HepG2 (cell line): Measurements from ENCODE around the gene HAUS7. TPM values are rescaled to one million over a fixed set of nuclear protein-coding genes. Genes with fewer than 3 reads are reported as not detected.
A peak's percentile ranks its signal among the peaks of the same experiment; 100 is the strongest.

Experiments used
- ATAC-seq: fragments of 200-7000 bp; cut with Tn5 transposase; 3 replicates; pipeline ENCODE4 v1.9.1; 2020; ENCODE audit warnings: mild to moderate bottlenecking, moderate library complexity
- BruUV-seq: library from RNA; stranded (reverse); fragments of 400-500 nt; replicated peaks from 2 replicates; lab custom pipeline; 2021; lab: Mats Ljungman, UMichigan
- CTCF ChIA-PET: fragments of 300-600 bp; formaldehyde crosslinking; extraction: SDS; loops from one replicate; lab custom pipeline; 2021; ENCODE audit warnings: low total read pairs, inconsistent platforms, low intra/inter-chr PET ratio; lab: Yijun Ruan, JAX
- POLR2A ChIA-PET: fragments of 350-600 bp; sonication (Branson Sonifier 250); formaldehyde crosslinking; loops from one replicate; lab custom pipeline; 2020; ENCODE audit warnings: antibody characterized with exemption, inconsistent platforms; lab: Yijun Ruan, JAX
- DNase-seq: peaks from one replicate; pipeline ENCODE4 v3.0.0-alpha.2; 2015; ENCODE audit warnings: low spot score
- FAIRE-seq: peaks from 3 replicates; lab custom pipeline; 2011; peaks lifted over from hg19 to GRCh38; lab: Jason Lieb, UNC
- H2AFZ ChIP-seq: one replicate; pipeline ENCODE4 v1.6.1; 2011; ENCODE audit warnings: low read length, inconsistent platforms
- H3K27ac ChIP-seq: fragments of 300-600 bp; 3 replicates; pipeline ENCODE4 v1.8.0; 2011; ENCODE audit warnings: mixed run types, mild to moderate bottlenecking, mixed read lengths, low read length, inconsistent platforms; ENCODE audit not compliant: insufficient read depth; ENCODE audit errors: extremely low read length
- H3K27me3 ChIP-seq, 2 experiments: fragments of 200-600 bp in 1 of 2; 2 replicates in 1 of 2; 3 replicates in 1 of 2; pipeline versions ENCODE4 v1.6.0 to v1.8.0; 2011; ENCODE audit warnings: low read length in 2 of 2, mild to moderate bottlenecking in 2 of 2, moderate library complexity in 2 of 2, inconsistent platforms in 1 of 2; ENCODE audit not compliant: insufficient read depth in 2 of 2, control insufficient read depth in 1 of 2
- H3K36me3 ChIP-seq, 2 experiments: fragments of 200-600 bp in 1 of 2; replicated peaks in 1 of 2; 2 replicates in 1 of 2; 3 replicates in 1 of 2; pipeline versions ENCODE4 v1.5.1 to v1.8.0; 2011; ENCODE audit warnings: low read length in 2 of 2, inconsistent platforms in 1 of 2; ENCODE audit not compliant: insufficient read depth in 2 of 2, control insufficient read depth in 1 of 2
- H3K4me1 ChIP-seq: 2 replicates; pipeline ENCODE4 v1.5.1; 2012; ENCODE audit warnings: low read length, inconsistent platforms; ENCODE audit not compliant: insufficient read depth
- H3K4me2 ChIP-seq: 2 replicates; pipeline ENCODE4 v1.6.0; 2011; ENCODE audit warnings: low read depth, low read length, inconsistent platforms
- H3K4me3 ChIP-seq, 3 experiments: fragments of 200-600 bp in 1 of 3; sonication (generic), shearing (Covaris generic) in 1 of 3; replicated peaks in 1 of 3; 2 replicates each; pipeline ENCODE4 v1.5.1; 2011 to 2016; ENCODE audit warnings: low read length in 3 of 3, inconsistent platforms in 2 of 3, low read depth in 2 of 3, mild to moderate bottlenecking in 2 of 3, control low read depth in 1 of 3, mixed read lengths in 1 of 3; ENCODE audit not compliant: insufficient read depth in 1 of 3
- H3K79me2 ChIP-seq: one replicate; pipeline ENCODE4 v1.6.1; 2011; ENCODE audit warnings: low read length, inconsistent platforms; ENCODE audit not compliant: insufficient read depth
- H3K9ac ChIP-seq: 2 replicates; pipeline ENCODE4 v1.6.0; 2011; ENCODE audit warnings: mild to moderate bottlenecking, low read depth, low read length, inconsistent platforms; ENCODE audit not compliant: insufficient read depth
- H3K9me3 ChIP-seq: 2 replicates; pipeline ENCODE4 v1.5.1; 2012; ENCODE audit warnings: mild to moderate bottlenecking, low read length
- H4K20me1 ChIP-seq: 2 replicates; pipeline ENCODE4 v1.6.0; 2011; ENCODE audit warnings: inconsistent platforms, mild to moderate bottlenecking, low read length, moderate library complexity; ENCODE audit not compliant: insufficient read depth
- AGO2 ChIP-seq: fragments of 200-400 bp; formaldehyde crosslinking; optimal IDR thresholded peaks from 2 replicates; pipeline ENCODE3; 2017; ENCODE audit warnings: mild to moderate bottlenecking, low read depth, low read length, moderate library complexity
- BCL6 ChIP-seq: IDR thresholded peaks from 2 replicates; pipeline ENCODE4 v1.6.1; 2016; ENCODE audit warnings: missing genetic modification reagents, missing compliant biosample characterization
- BRD4 ChIP-seq: sonication (generic); formaldehyde crosslinking; IDR thresholded peaks from 2 replicates; pipeline ENCODE4 v1.4.0; 2020; ENCODE audit warnings: missing genetic modification reagents
- CENPX ChIP-seq: sonication (generic); formaldehyde crosslinking; IDR thresholded peaks from 2 replicates; pipeline ENCODE4 v1.9.0; 2021; ENCODE audit warnings: mild to moderate bottlenecking, missing genetic modification reagents, moderate library complexity
- FLYWCH1 ChIP-seq: sonication (generic); formaldehyde crosslinking; IDR thresholded peaks from 2 replicates; pipeline ENCODE4 v1.8.1; 2023; ENCODE audit warnings: mild to moderate bottlenecking, missing genetic modification reagents
- HNRNPL ChIP-seq: fragments of 200-400 bp; formaldehyde crosslinking; IDR thresholded peaks from 2 replicates; pipeline ENCODE4 v1.6.1; 2017; ENCODE audit warnings: mild to moderate bottlenecking, low read depth, low read length
- IKZF1 ChIP-seq: fragments of 450-650 bp; IDR thresholded peaks from 2 replicates; pipeline ENCODE4 v1.7.1; 2016
- PHF5A ChIP-seq: IDR thresholded peaks from one replicate; pipeline ENCODE4 v1.6.1; 2018; ENCODE audit warnings: low read depth, missing genetic modification reagents; ENCODE audit not compliant: unreplicated experiment
- SNAPC2 ChIP-seq: sonication (generic); formaldehyde crosslinking; IDR thresholded peaks from 2 replicates; pipeline ENCODE4 v1.8.1; 2022; ENCODE audit warnings: mild to moderate bottlenecking, missing genetic modification reagents
- TAF1 ChIP-seq: sonication (generic); formaldehyde crosslinking; IDR thresholded peaks from 2 replicates; pipeline ENCODE4 v1.4.0; 2020; ENCODE audit warnings: missing genetic modification reagents
- TP53 ChIP-seq: sonication (generic); formaldehyde crosslinking; conservative IDR thresholded peaks from 2 replicates; pipeline ENCODE4 v1.4.0; 2020; ENCODE audit warnings: missing genetic modification reagents
- ZFX ChIP-seq: sonication (generic); formaldehyde crosslinking; IDR thresholded peaks from 2 replicates; pipeline ENCODE4 v1.4.0; 2020; ENCODE audit warnings: mild to moderate bottlenecking, low read depth, missing genetic modification reagents, moderate library complexity
- ZNF17 ChIP-seq: sonication (generic); formaldehyde crosslinking; IDR thresholded peaks from 2 replicates; pipeline ENCODE4 v1.5.0; 2020; ENCODE audit warnings: mild to moderate bottlenecking, missing genetic modification reagents
- ZNF225 ChIP-seq: sonication (generic); formaldehyde crosslinking; IDR thresholded peaks from 2 replicates; pipeline ENCODE4 v1.4.0; 2020; ENCODE audit warnings: mild to moderate bottlenecking, missing genetic modification reagents
- ZNF383 ChIP-seq: sonication (generic); formaldehyde crosslinking; IDR thresholded peaks from 2 replicates; pipeline ENCODE4 v1.4.0; 2020; ENCODE audit warnings: missing genetic modification reagents, mild to moderate bottlenecking, borderline replicate concordance
- ZNF543 ChIP-seq: sonication (generic); formaldehyde crosslinking; IDR thresholded peaks from 2 replicates; pipeline ENCODE4 v1.4.0; 2020; ENCODE audit warnings: mild to moderate bottlenecking, missing genetic modification reagents
- ZNF644 ChIP-seq: IDR thresholded peaks from 2 replicates; pipeline ENCODE4 v1.6.1; 2016; ENCODE audit warnings: low read depth
- WGBS: methylation state at CpG from one replicate; pipeline ENCODE4 v1.1.6; 2017; ENCODE audit warnings: low lambda C conversion rate; 5-methylcytosine and 5-hydroxymethylcytosine counted together
- in situ Hi-C: cut with HindIII; loops from 2 replicates; pipeline ENCODE4 v1.10.0; 2017; ENCODE audit warnings: low pct_unique_long_range_greater_than_20kb; ENCODE audit not compliant: extremely low pct_ligation_motif_present
- intact Hi-C: fragments of 100-400 bp; cut with micrococcal nuclease; formaldehyde crosslinking; loops from one replicate; pipeline ENCODE4 v1.10.0; 2022; ENCODE audit not compliant: unreplicated experiment
- polyA plus RNA-seq, 8 experiments: library from polyadenylated mRNA; depleted of rRNA in 3 of 8; stranded (reverse) in 7 of 8; unstranded in 1 of 8; fragments of >200 nt; fragmentation: Illumina TruSeq in 4 of 8; extraction: Trizol in 4 of 8; gene quantifications; 2 replicates each; pipeline versions ENCODE4 v1.2.1 to v1.2.3, GENCODE V29; 2011 to 2016; ENCODE audit warnings: low read depth in 4 of 8, missing spikeins in 1 of 8, mixed read lengths in 1 of 8; ENCODE audit not compliant: insufficient read depth in 1 of 8
- total RNA-seq, 5 experiments: library from RNA; depleted of rRNA; stranded (reverse); fragments of >200 nt; fragmentation: Illumina TruSeq; extraction: Trizol; gene quantifications; 2 replicates each; pipeline ENCODE4 v1.2.3, GENCODE V29; 2016; ENCODE audit warnings: low read depth in 1 of 5
- TF ChIP-seq, protein P1 (sequence below): IDR thresholded peaks from 2 replicates; pipeline ENCODE4 v1.6.1; 2012; ENCODE audit warnings: inconsistent platforms
- TF ChIP-seq, protein P2 (sequence below): sonication (generic); formaldehyde crosslinking; IDR thresholded peaks from 2 replicates; pipeline ENCODE4 v1.4.0; 2020; ENCODE audit warnings: missing genetic modification reagents
- TF ChIP-seq, protein P3 (sequence below): sonication (generic); formaldehyde crosslinking; IDR thresholded peaks from 2 replicates; pipeline ENCODE4 v1.4.0; 2020; ENCODE audit warnings: missing genetic modification reagents

Gene HAUS7
- total and polyA plus RNA-seq, 2 of the 13 experiments (the other 11 are each of a cell fraction or from before 2014, with no cell fraction given), result 10.9 to 42.4 TPM

DNA sequence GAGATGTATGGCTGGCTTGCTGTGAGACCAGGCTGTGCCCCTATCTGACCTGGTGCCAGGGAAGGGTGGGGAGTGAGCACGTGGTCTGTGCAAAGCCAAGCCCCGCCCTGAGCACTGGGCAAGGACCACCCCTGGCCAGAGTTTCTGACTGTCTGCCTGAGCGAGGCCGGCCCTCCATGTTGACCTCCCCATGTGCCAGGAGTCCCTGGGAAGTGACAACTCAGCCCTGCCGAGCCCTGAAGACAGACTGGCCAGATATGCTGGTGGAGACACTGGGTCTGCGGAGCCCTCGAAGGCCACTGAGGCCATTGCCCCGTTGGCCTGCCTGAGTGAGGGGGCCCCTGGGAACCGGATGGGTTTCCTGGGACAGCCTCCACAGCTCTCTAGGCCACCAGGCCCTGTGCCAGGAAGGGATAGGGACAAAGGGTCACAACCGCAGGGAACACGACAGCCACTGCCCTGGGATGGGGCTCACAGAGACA lies 17.3 kb upstream of the HAUS7 start:
- in situ Hi-C loops (no loop called here), intact Hi-C loops (no loop called here)
- DNase-seq (no peak), FAIRE-seq (no peak), ATAC-seq (no peak)
- H4K20me1 ChIP-seq, result no peaks in the 10 kb centered on the region
- no peaks in the 10 kb centered on the region for H3K79me2 ChIP-seq
- peak overlapping the region; percentile 70 for H3K4me2 ChIP-seq
- H3K27me3 ChIP-seq, result peaks cover 0 to 3% of the 10 kb centered on the region in 2 experiments; a peak in 2 of 5 replicates
- peak overlapping the region; percentile 40 for H3K27ac ChIP-seq
- H3K9ac ChIP-seq, result peak overlapping the region; percentile 54
- H3K4me3 ChIP-seq, result peak overlapping the region in 2 of 3 experiments; percentile 50 to 66; a peak in 4 of 6 replicates
- no CpG with 5 or more reads among the region's 11 CpGs for WGBS
- H2AFZ ChIP-seq, result no peak overlapping the region
- no TSS peak for BruUV-seq
- H3K4me1 ChIP-seq, result peaks cover 70% of the 10 kb centered on the region
- CTCF ChIA-PET, result no interaction called here
- H3K9me3 ChIP-seq, result no peaks in the 10 kb centered on the region
- POLR2A ChIA-PET, result interaction anchor here (0.9 to 1.3 kb wide), 2 partner anchors 11 to 78 kb away, joined by 3 to 4 read pairs; no protein-coding TSS in a partner anchor
- TF ChIP-seq BCL6 (CRISPR knock-in tag), result 0 out of 2 replicates have a peak, but pooled peaks have one; percentile 10
- TF ChIP-seq CENPX (CRISPR knock-in tag), result no peak
- TF ChIP-seq HNRNPL, result 0 out of 2 replicates have a peak, but pooled peaks have one; percentile 55
- TF ChIP-seq SNAPC2 (CRISPR knock-in tag), result no peak
- TF ChIP-seq ZFX (CRISPR knock-in tag), result peak; percentile 38; the same call in 1 of the 2 replicates
- TF ChIP-seq, protein P1, sequence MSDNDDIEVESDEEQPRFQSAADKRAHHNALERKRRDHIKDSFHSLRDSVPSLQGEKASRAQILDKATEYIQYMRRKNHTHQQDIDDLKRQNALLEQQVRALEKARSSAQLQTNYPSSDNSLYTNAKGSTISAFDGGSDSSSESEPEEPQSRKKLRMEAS, result peak; percentile 36
- TF ChIP-seq AGO2, result peak; percentile 31
- TF ChIP-seq ZNF543 (CRISPR knock-in tag), result 0 out of 2 replicates have a peak, but pooled peaks have one; percentile 15
- no peaks in the 10 kb centered on the region for H3K36me3 ChIP-seq

DNA sequence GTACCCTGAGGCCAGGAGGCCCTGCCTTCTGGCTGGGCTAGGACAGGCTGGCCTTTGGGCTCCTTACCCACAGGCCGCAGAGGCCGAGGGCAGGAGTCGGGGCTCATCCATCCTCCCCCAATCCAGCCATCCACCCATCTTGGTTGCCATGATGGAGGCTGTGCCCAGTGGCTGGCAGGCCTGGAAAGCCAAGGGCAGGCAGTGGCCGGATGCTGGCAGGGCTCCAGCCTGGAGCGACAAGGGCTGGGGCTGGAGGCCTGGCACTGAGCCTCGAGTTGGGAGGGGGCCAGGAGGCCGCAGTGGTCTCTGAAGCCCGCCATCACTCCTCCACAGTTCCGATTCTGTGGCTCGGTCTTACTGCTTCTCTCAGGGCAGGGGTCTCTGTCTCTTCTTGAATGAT lies 15.8 kb upstream of the HAUS7 start:
- DNase-seq (no peak), FAIRE-seq (no peak), ATAC-seq (no peak)
- Histone ChIP-seq H3K27ac (no peak overlapping the region), H2AFZ (no peak overlapping the region), H4K20me1 (no peaks in the 10 kb centered on the region), H3K4me1 (peaks cover 58% of the 10 kb centered on the region), H3K27me3 (peaks cover 0 to 3% of the 10 kb centered on the region in 2 experiments; a peak in 2 of 5 replicates), H3K9ac (no peak overlapping the region), H3K79me2 (no peaks in the 10 kb centered on the region), H3K36me3 (no peaks in the 10 kb centered on the region), H3K9me3 (no peaks in the 10 kb centered on the region), H3K4me2 (no peak overlapping the region), H3K4me3 (no peak overlapping the region)
- intact Hi-C loops (no loop called here), in situ Hi-C loops (no loop called here)
- ChIA-PET POLR2A (no interaction called here), CTCF (no interaction called here)
- no CpG with 5 or more reads among the region's 10 CpGs for WGBS
- BruUV-seq, result no TSS peak
- TF ChIP-seq ZNF225 (CRISPR knock-in tag), result no peak
- no peak for TF ChIP-seq SNAPC2 (CRISPR knock-in tag)
- no peak for TF ChIP-seq FLYWCH1 (CRISPR knock-in tag)
- TF ChIP-seq ZNF383 (CRISPR knock-in tag), result no peak
- no peak for TF ChIP-seq ZNF17 (CRISPR knock-in tag)
- no peak for TF ChIP-seq TAF1 (CRISPR knock-in tag)
- TF ChIP-seq TP53 (CRISPR knock-in tag), result no peak
- no peak for TF ChIP-seq BRD4 (CRISPR knock-in tag)
- TF ChIP-seq, protein P2, sequence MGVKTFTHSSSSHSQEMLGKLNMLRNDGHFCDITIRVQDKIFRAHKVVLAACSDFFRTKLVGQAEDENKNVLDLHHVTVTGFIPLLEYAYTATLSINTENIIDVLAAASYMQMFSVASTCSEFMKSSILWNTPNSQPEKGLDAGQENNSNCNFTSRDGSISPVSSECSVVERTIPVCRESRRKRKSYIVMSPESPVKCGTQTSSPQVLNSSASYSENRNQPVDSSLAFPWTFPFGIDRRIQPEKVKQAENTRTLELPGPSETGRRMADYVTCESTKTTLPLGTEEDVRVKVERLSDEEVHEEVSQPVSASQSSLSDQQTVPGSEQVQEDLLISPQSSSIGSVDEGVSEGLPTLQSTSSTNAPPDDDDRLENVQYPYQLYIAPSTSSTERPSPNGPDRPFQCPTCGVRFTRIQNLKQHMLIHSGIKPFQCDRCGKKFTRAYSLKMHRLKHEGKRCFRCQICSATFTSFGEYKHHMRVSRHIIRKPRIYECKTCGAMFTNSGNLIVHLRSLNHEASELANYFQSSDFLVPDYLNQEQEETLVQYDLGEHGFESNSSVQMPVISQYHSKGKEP (CRISPR knock-in tag), result no peak
- TF ChIP-seq IKZF1, result no peak
- TF ChIP-seq PHF5A (CRISPR knock-in tag), result no peak
- TF ChIP-seq ZNF644 (CRISPR knock-in tag), result no peak
- TF ChIP-seq, protein P3, sequence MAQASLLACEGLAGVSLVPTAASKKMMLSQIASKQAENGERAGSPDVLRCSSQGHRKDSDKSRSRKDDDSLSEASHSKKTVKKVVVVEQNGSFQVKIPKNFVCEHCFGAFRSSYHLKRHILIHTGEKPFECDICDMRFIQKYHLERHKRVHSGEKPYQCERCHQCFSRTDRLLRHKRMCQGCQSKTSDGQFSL (CRISPR knock-in tag), result no peak
